Activated CD4-positive, CD25-positive, alpha-beta regulatory T cell treated with anti-CD3 and anti-CD28 coated beads, Interleukin-2, amount 50 U/mL, for 72 hours (primary cell): ENCODE results near the gene AASDH.

Experiments
- DNase-seq: peaks from one replicate; pipeline ENCODE4 v3.0.0; 2021

Gene AASDH

GRCh38 chr4:56387023-56388001 lies at the start of gene AASDH:
Gene AASDH, minus strand, starts transcription at chr4:56387491. Its CDS starts 3,192 bp downstream, at chr4:56384299.
- peak; percentile 93 for DNase-seq

GRCh38 chr4:56435140-56435926 lies 48.0 kb upstream of the AASDH start, which contains the start of gene PPAT:
Gene PPAT, minus strand, starts transcription at chr4:56435615. Its CDS starts 138 bp downstream, at chr4:56435477.
- DNase-seq, result peak; percentile 99

GRCh38 chr4:56434599-56435139 lies 47.4 kb upstream of the AASDH start:
- DNase-seq, result peak; percentile 48

GRCh38 chr4:56433280-56433679 lies 46.0 kb upstream of the AASDH start:
- no peak for DNase-seq

GRCh38 chr4:56430203-56430602 lies 42.9 kb upstream of the AASDH start:
- DNase-seq, result no peak

DNA sequence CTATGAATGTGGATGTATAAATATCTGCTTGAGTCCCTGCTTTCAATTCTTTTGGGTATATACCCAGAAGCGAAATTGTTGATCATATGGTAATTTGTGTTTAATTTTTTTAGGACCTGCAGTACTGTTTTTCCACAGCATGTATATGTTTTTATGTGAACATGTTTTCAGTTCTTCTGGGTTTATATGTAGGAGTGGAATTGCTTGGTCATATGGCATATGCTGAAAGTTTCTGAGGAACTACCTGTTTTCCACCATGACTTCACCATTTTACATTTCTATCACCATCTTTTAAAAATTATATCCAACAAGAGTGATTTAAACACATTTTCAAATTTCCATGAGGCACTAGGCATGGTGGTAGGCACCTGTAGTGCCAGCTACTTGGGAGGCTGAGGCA lies 39.9 kb upstream of the AASDH start:
- no peak for DNase-seq

DNA sequence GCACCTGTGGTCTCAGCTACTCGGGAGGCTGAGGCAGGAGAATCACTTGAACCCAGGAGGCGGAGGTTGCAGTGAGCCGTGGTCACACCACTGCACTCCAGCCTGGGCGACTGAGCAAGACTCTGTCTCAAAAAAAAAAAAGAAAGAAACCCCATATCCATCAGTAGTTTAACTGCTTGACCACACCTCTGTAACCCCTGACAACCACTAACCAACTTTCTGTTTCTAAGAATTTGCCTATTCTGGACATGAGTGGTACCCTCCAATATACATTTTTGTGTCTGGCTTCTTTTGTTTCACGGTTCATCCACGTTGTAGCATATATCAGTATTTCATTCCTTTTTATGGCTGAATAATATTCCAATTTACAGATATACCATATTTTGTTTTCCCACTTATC lies 39.0 kb upstream of the AASDH start:
- DNase-seq, result no peak

GRCh38 chr4:56425518-56425917 lies 38.2 kb upstream of the AASDH start:
- DNase-seq, result no peak

DNA sequence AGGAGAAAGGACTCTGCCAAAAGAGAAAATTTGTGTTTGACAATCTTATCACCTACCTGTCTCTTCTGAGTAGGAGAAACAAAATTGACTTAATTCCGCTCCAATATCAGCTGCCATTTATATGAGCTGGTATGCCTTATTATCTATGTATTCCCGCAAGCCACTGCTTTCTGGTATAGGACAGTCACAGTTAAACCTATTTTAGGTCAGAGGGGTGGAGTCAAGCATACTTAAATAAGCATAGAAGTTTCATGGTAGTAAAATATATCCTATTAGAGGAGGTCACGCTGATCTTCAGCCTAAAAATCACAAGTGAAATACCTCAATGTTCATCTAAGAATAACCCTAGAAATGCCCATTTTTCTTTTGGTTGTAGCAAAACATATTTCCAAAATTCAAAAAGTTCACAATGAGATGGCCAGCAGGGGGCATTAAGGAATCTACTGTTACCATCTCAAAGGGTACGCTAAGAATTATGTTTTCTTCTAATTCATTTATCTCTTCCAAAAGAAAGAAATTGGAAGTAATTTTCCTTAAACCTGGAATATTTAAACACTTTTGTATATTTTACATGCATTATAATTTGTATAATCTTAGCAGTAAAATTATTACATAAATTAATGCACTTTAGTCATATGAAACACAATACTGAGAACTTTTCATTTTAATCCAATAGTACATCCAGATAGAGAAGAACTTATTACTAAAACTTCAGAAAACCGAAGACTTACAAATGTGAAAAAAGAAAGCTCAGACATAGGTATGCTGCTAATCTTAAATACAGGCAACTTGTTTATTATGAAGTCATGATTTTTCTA lies 37.6 kb upstream of the AASDH start:
- DNase-seq, result no peak

DNA sequence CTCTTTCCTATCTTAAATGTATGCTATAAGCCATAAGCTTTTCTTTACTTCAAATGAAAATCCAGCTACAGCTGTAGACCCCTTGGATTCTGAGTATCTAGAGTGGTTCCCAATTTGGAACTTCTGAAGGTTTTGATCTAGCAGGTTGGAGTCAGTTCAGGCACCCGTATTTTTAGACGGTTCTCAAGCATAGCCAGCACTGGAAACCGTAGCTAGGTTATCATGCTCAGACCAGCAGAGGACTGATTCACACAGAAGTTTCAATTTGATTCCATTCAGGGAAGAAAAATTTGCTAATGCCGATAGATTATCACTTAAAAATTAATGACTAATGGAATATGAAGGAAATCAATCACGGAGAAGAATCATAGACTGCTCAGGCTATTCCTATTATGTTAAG lies 36.9 kb upstream of the AASDH start:
- DNase-seq, result no peak

- no peak for DNase-seq
Measured at GRCh38 chr4:56417396-56417795, 30.1 kb upstream of the AASDH start.

- no peak for DNase-seq
Measured at GRCh38 chr4:56416349-56416748, 29.1 kb upstream of the AASDH start.

GRCh38 chr4:56414135-56414670 lies 26.9 kb upstream of the AASDH start:
- no peak for DNase-seq

DNA sequence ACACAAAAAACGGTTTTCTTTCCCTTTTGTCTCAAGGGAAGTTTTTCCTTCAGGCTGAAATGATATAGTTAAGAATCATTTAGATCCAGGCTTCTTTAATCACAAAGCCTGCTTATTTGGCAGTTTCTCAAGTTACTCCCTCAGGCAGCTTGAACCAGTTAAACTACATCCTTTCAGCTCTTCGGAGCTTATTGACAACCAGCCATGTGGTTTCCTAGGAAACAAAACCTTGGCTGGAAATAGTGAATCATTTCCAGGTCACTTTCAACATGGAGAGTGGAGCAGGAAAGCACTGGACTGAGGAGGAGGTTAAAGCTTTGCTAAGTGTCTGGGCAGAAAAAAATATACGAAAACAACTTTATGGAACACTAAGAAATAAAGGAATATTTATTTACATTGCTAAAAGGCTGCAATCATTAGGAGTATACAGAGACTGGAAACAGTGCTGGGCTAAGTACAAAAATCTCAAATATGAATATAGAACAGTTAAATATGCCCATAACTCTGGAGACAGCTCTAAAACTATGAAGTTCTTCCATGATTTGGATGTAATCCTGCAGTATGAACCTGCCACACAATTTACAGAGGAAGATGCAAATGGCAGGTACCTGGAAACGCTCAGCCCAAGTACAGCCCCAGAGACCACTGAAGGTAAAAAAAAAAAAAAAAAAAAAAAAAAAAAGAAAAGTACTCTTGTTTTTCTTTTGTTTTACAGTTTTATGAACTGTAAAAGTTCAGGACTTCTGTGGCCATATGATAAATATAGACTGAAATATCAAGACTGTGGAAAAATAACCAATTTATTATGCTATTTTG lies 23.2 kb upstream of the AASDH start:
- DNase-seq, result no peak

GRCh38 chr4:56409511-56410090 lies 22.3 kb upstream of the AASDH start:
- DNase-seq, result no peak

- DNase-seq, result no peak
Measured at GRCh38 chr4:56408978-56409377, 21.7 kb upstream of the AASDH start.

DNA sequence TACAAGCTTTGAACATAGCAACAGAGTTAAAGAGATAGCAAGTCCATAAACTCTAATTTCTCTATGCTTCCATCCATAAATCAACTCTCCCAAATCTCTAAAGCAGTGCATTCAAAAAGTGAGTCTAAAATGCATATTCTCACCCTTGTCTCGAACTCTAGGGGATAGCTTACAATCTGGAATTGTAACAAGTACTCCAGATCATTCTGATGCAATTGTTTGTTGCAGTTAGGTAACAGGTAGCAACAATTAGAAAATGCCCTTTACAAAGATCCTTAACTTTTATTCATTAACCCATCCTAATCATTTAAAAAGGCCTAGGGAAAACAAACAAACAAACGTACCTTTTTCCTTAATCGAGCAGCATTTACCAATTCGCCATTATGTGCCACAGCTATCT lies 18.9 kb upstream of the AASDH start:
- DNase-seq, result no peak

- no peak for DNase-seq
Measured at GRCh38 chr4:56405016-56405415, 17.7 kb upstream of the AASDH start.

DNA sequence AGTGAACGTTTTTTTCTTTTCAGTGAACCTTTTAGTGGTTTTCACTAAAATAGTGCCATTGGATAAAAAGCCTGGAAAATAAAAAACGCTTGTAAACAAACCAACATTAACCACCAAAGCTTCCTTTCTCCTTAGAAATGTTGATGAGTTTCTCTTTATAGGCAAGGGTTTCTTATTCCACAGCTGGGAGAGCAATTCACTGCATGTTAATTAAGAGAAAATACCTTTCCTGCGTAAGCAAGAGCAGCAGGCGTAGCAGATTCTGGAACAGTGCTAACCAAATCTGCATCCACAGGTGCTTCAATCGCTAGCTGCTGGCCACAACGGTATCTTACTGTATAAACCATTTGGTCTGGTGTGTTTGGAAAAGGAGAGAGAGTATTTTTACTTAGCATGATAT lies 13.3 kb upstream of the AASDH start:
- no peak for DNase-seq

DNA sequence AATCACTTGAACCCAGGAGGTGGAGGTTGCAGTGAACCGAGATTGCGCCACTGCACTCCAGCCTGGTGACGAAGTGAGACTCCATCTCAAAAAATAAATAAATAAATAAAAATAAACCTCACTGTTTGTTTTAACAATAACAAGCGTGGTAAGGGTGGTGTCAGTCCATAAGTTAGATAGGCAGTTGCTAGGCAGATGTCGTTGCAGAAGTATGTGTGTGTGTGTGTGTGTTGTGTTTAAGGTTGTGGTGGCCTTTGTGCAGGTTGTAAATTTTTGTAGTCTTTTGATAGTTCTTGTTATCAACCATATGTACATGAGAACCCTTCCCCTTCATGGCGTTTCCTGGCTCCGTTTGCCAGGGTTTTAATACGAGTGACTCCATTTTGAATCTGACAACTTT lies 4.0 kb upstream of the AASDH start:
- no peak for DNase-seq

DNA sequence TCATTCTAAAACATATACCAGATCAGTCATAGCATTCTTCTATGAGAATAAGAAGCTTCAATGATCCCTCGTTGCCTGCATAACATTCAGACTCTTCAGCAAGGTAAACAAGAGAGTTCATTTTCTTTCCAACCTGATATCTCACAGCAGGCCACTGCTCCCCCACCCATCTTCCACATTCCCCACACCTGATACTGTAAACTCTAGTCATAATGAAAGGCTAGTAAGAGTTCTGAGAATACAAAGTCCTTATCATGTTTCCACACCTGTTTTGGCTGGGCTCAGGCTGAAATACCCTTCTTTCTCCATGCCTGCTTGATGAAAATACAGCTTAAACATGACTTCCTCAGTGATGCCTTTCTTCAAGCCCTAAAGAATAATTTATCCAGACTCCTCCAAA lies 2.3 kb upstream of the AASDH start:
- DNase-seq, result no peak
